GM12891 (cell line): ENCODE data around the gene HOXA11.

ENCODE experiments used
- DNase-seq: peaks from one replicate; pipeline ENCODE4 v3.0.0; 2011; ENCODE audit warnings: low spot score; ENCODE audit not compliant: insufficient read length
- FAIRE-seq: peaks from 2 replicates; lab custom pipeline; 2011; peaks lifted over from hg19 to GRCh38; lab: Jason Lieb, UNC
- PAX5 ChIP-seq: IDR thresholded peaks from 2 replicates; pipeline ENCODE4 v1.6.1; 2011; ENCODE audit warnings: low read length, moderate library complexity, mild to moderate bottlenecking; ENCODE audit not compliant: insufficient read depth, severe bottlenecking
- POLR2A ChIP-seq: IDR thresholded peaks from 2 replicates; pipeline ENCODE4 v1.6.1; 2011; ENCODE audit warnings: low read depth, low read length, control low read depth
- POLR2AphosphoS5 ChIP-seq: IDR thresholded peaks from 2 replicates; pipeline ENCODE4 v1.6.1; 2011; ENCODE audit warnings: low read depth, low read length, control low read depth
- POU2F2 ChIP-seq: IDR thresholded peaks from 2 replicates; pipeline ENCODE4 v1.6.1; 2011; ENCODE audit warnings: low read depth, mild to moderate bottlenecking, control low read depth, low read length, moderate library complexity
- SPI1 ChIP-seq: IDR thresholded peaks from 2 replicates; pipeline ENCODE4 v1.6.1; 2011; ENCODE audit warnings: low read depth, low read length, control low read depth
- TAF1 ChIP-seq: IDR thresholded peaks from 2 replicates; pipeline ENCODE4 v1.6.1; 2011; ENCODE audit warnings: low read depth, low read length, control low read depth

HOXA11 gene

GRCh38 chr7:27187475-27188385 is 2.7 kb upstream of the HOXA11 start:
- TF ChIP-seq PAX5: no peak
- no peak for TF ChIP-seq POLR2AphosphoS5
- TF ChIP-seq TAF1: no peak
- no peak for TF ChIP-seq SPI1
- TF ChIP-seq POU2F2: no peak
- TF ChIP-seq POLR2A: no peak
- DNase-seq (no peak), FAIRE-seq (no peak)

- DNase-seq (no peak), FAIRE-seq (no peak)
- TF ChIP-seq POLR2A (no peak), TAF1 (no peak), SPI1 (no peak), POLR2AphosphoS5 (no peak), PAX5 (no peak), POU2F2 (no peak)
Observed at GRCh38 chr7:27186668-27187474, 1.8 kb upstream of the HOXA11 start.

- no peak for DNase-seq
- FAIRE-seq: no peak
- TF ChIP-seq TAF1: no peak
- no peak for TF ChIP-seq POU2F2
- TF ChIP-seq POLR2A: no peak
- TF ChIP-seq POLR2AphosphoS5: no peak
- TF ChIP-seq PAX5: no peak
- TF ChIP-seq SPI1: no peak
Observed at GRCh38 chr7:27185854-27186667, 1.0 kb upstream of the HOXA11 start.

GRCh38 chr7:27184337-27185012 is 557 bp downstream of the HOXA11 start:
- DNase-seq (no peak), FAIRE-seq (no peak)
- TF ChIP-seq TAF1: no peak
- TF ChIP-seq SPI1: no peak
- no peak for TF ChIP-seq POU2F2
- no peak for TF ChIP-seq PAX5
- no peak for TF ChIP-seq POLR2A
- no peak for TF ChIP-seq POLR2AphosphoS5

GRCh38 chr7:27183682-27184336 is 1.2 kb downstream of the HOXA11 start:
- DNase-seq (no peak), FAIRE-seq (no peak)
- TF ChIP-seq SPI1 (no peak), POLR2AphosphoS5 (no peak), TAF1 (no peak), POLR2A (no peak), PAX5 (no peak), POU2F2 (no peak)

- FAIRE-seq (no peak), DNase-seq (no peak)
- no peak for TF ChIP-seq SPI1
- no peak for TF ChIP-seq POU2F2
- no peak for TF ChIP-seq PAX5
Observed at GRCh38 chr7:27182861-27183681, 2.0 kb downstream of the HOXA11 start.

GRCh38 chr7:27182285-27182841 is 2.7 kb downstream of the HOXA11 start:
- no peak for TF ChIP-seq POLR2A
- TF ChIP-seq PAX5: no peak
- TF ChIP-seq POLR2AphosphoS5: no peak
- TF ChIP-seq SPI1: no peak
- TF ChIP-seq TAF1: no peak
- TF ChIP-seq POU2F2: no peak
- FAIRE-seq (no peak), DNase-seq (no peak)

- no peak for FAIRE-seq
- TF ChIP-seq POLR2AphosphoS5 (no peak), SPI1 (no peak), POU2F2 (no peak), TAF1 (no peak), POLR2A (no peak)
- DNase-seq: no peak
Observed at GRCh38 chr7:27181795-27182275, 3.2 kb downstream of the HOXA11 start.
